MCF 10A (cell line): ENCODE data around the gene CIDEB. TPM values are rescaled to one million over a fixed set of nuclear protein-coding genes. Genes with fewer than 3 reads are reported as not detected.

Source experiments
- BruUV-seq: library from RNA; stranded (reverse); fragments of 400-500 nt; replicated peaks from 2 replicates; lab custom pipeline; 2021; lab: Mats Ljungman, UMichigan
- CTCF ChIA-PET: fragments of 300-600 bp; sonication (Branson Sonifier 250); formaldehyde crosslinking; extraction: SDS; loops from one replicate; lab custom pipeline; 2021; ENCODE audit warnings: antibody characterized with exemption, inconsistent platforms; lab: Yijun Ruan, JAX
- POLR2A ChIA-PET: fragments of 300-600, 350-650 bp; sonication (Branson Sonifier 250); formaldehyde crosslinking; extraction: SDS; loops from one replicate; lab custom pipeline; 2020; ENCODE audit warnings: antibody characterized with exemption, inconsistent platforms; lab: Yijun Ruan, JAX
- DNase-seq: peaks from one replicate; pipeline ENCODE4 v3.0.0-alpha.2; 2018; ENCODE audit not compliant: unreplicated experiment
- H3K27ac Mint-ChIP-seq: one replicate; pipeline ENCODE4 v1.8.0; 2022; ENCODE audit warnings: mild to moderate bottlenecking, low read depth, mixed read lengths; ENCODE audit not compliant: unreplicated experiment
- H3K27me3 Mint-ChIP-seq: one replicate; pipeline ENCODE4 v1.8.0; 2022; ENCODE audit warnings: mixed read lengths; ENCODE audit not compliant: insufficient read depth, unreplicated experiment
- H3K36me3 Mint-ChIP-seq: one replicate; pipeline ENCODE4 v1.8.0; 2022; ENCODE audit warnings: mild to moderate bottlenecking, moderate library complexity, mixed read lengths; ENCODE audit not compliant: insufficient read depth, unreplicated experiment
- H3K4me1 Mint-ChIP-seq: one replicate; pipeline ENCODE4 v1.8.0; 2022; ENCODE audit warnings: mixed read lengths; ENCODE audit not compliant: insufficient read depth, unreplicated experiment
- H3K4me3 Mint-ChIP-seq: one replicate; pipeline ENCODE4 v1.8.0; 2022; ENCODE audit warnings: mild to moderate bottlenecking, moderate library complexity, mixed read lengths; ENCODE audit not compliant: unreplicated experiment
- H3K9me3 Mint-ChIP-seq: one replicate; pipeline ENCODE4 v1.8.0; 2022; ENCODE audit warnings: mixed read lengths; ENCODE audit not compliant: unreplicated experiment
- CTCF ChIP-seq: fragments of 200-600 bp; IDR thresholded peaks from one replicate; pipeline ENCODE4 v1.8.0; 2022; ENCODE audit warnings: antibody characterized with exemption, mild to moderate bottlenecking; ENCODE audit not compliant: unreplicated experiment
- intact Hi-C: fragments of 100-400 bp; cut with micrococcal nuclease; formaldehyde crosslinking; loops from 2 replicates; pipeline ENCODE4 v1.14.1; 2022
- total RNA-seq: library from RNA; stranded (reverse); gene quantifications from 2 replicates; pipeline ENCODE4 v1.2.3, GENCODE V29; 2022

CIDEB gene
- total RNA-seq, 1 experiment from 2014 or later = 1.3 TPM

GRCh38 chr14:24308342-24309124, 756 bp upstream of the CIDEB start:
- intact Hi-C loops = no loop called here
- ChIA-PET POLR2A (interaction anchor here (0.6 to 7.2 kb wide), 18 partner anchors 9 to 194 kb away, joined by 3 to 101 read pairs (median 4); partner anchors contain the start of genes CBLN3, CHMP4A, DCAF11 and DHRS1), CTCF (interaction anchor here (0.5 to 10.0 kb wide), 54 partner anchors 8 to 1008 kb away, joined by 3 to 145 read pairs (median 6); partner anchors contain the start of genes CBLN3, CHMP4A, DHRS1 and EMC9)
- H3K4me3 Mint-ChIP-seq = no peak overlapping the region
- DNase-seq = no peak
- H3K9me3 Mint-ChIP-seq = no peaks in the 10 kb centered on the region
- peak; percentile 5 for TF ChIP-seq CTCF
- H3K27ac Mint-ChIP-seq = no peak overlapping the region
- no peaks in the 10 kb centered on the region for H3K27me3 Mint-ChIP-seq
- H3K4me1 Mint-ChIP-seq = peaks cover 25% of the 10 kb centered on the region
- H3K36me3 Mint-ChIP-seq = peaks cover 38% of the 10 kb centered on the region
- BruUV-seq = no TSS peak

- Mint-ChIP-seq H3K4me3 (no peak overlapping the region), H3K27me3 (no peaks in the 10 kb centered on the region), H3K4me1 (peaks cover 25% of the 10 kb centered on the region), H3K9me3 (no peaks in the 10 kb centered on the region), H3K36me3 (peaks cover 51% of the 10 kb centered on the region), H3K27ac (no peak overlapping the region)
- intact Hi-C loops = no loop called here
- no peak for TF ChIP-seq CTCF
- no peak for DNase-seq
- ChIA-PET CTCF (interaction anchor here (0.6 to 10.0 kb wide), 37 partner anchors 9 to 1586 kb away, joined by 3 to 145 read pairs (median 8); partner anchors contain the start of genes CBLN3, DHRS1, KHNYN and MDP1), POLR2A (interaction anchor here (0.6 to 7.2 kb wide), 6 partner anchors 8 to 69 kb away, joined by 3 to 101 read pairs (median 3); partner anchors contain the start of genes DHRS1, NOP9 and TINF2)
- BruUV-seq = TSS peak; percentile 2
Observed at GRCh38 chr14:24307156-24307574, 612 bp downstream of the CIDEB start.

- ChIA-PET POLR2A (no interaction called here), CTCF (interaction anchor here (0.9 to 11.2 kb wide), 4 partner anchors 34 to 143 kb away, joined by 4 to 414 read pairs (median 24); partner anchors contain the start of genes GMPR2, IRF9, RABGGTA and TINF2)
- BruUV-seq = no TSS peak
- peaks cover 16% of the 10 kb centered on the region for H3K4me1 Mint-ChIP-seq
- TF ChIP-seq CTCF = no peak
- no peak overlapping the region for H3K4me3 Mint-ChIP-seq
- no peaks in the 10 kb centered on the region for H3K9me3 Mint-ChIP-seq
- no peak for DNase-seq
- no peak overlapping the region for H3K27ac Mint-ChIP-seq
- H3K36me3 Mint-ChIP-seq = peaks cover 51% of the 10 kb centered on the region
- intact Hi-C loops = no loop called here
- H3K27me3 Mint-ChIP-seq = no peaks in the 10 kb centered on the region
Observed at GRCh38 chr14:24304019-24304387, 3.8 kb downstream of the CIDEB start.
